Suprapubic skin (tissue), 4 donors: ENCODE measurements around the gene RASSF8.

ENCODE experiments used
- CTCF ChIP-seq, 2 donors: fragments of 200-600 bp in 1 of 2; fragments of 450-650 bp in 1 of 2; sonication (generic) in 1 of 2; IDR thresholded peaks; one replicate each; pipeline ENCODE4 v1.5.1; 2016 to 2019; ENCODE audit warnings: antibody characterized with exemption in 2 of 2, mild to moderate bottlenecking in 1 of 2, moderate library complexity in 1 of 2
- EP300 ChIP-seq: sonication (generic); formaldehyde crosslinking; IDR thresholded peaks from one replicate; pipeline ENCODE4 v1.6.1; 2017; ENCODE audit warnings: antibody characterized with exemption
- POLR2A ChIP-seq, 2 donors: fragments of 450-650 bp; IDR thresholded peaks; one replicate each; pipeline ENCODE4 v1.6.1; 2017; ENCODE audit warnings: antibody characterized with exemption in 2 of 2, mild to moderate bottlenecking in 2 of 2, moderate library complexity in 2 of 2
- POLR2AphosphoS5 ChIP-seq, 3 donors: sonication (generic); formaldehyde crosslinking; IDR thresholded peaks; one replicate each; pipeline ENCODE4 v1.6.1; 2017; ENCODE audit warnings: antibody characterized with exemption in 3 of 3

- TF ChIP-seq CTCF (IDR thresholded peaks at IDR 0.05) = no peak
- TF ChIP-seq POLR2A (IDR thresholded peaks at IDR 0.05) = no peak
- no peak for TF ChIP-seq POLR2AphosphoS5 (IDR thresholded peaks at IDR 0.05)
- TF ChIP-seq EP300 = no peak
Measured at GRCh38 chr12:25965682-25966081, 7.2 kb downstream of the RASSF8 start.
